ENCODE results near the gene RIMS1.
A peak's percentile ranks its signal among the peaks of the same experiment; 100 is the strongest.

Gene RIMS1

GRCh38 chr6:72216222-72217068, 330.1 kb downstream of the RIMS1 start:
- no peak for DNase-seq (ENCODE audit: low spot score)
- no peak for TF ChIP-seq CTCF (IDR thresholded peaks at IDR 0.05; ENCODE audit: borderline replicate concordance, control extremely low read depth, extremely low read depth, insufficient read depth, missing control alignments)
- in situ Hi-C loops (cut with MboI; ENCODE audit: low sequenced_read_pairs, unreplicated experiment), result no loop called here

GRCh38 chr6:72217626-72218025, 331.3 kb downstream of the RIMS1 start:
- in situ Hi-C loops (cut with MboI; ENCODE audit: low sequenced_read_pairs, unreplicated experiment), result no loop called here
- no peak for DNase-seq (ENCODE audit: low spot score)
- TF ChIP-seq CTCF (IDR thresholded peaks at IDR 0.05; ENCODE audit: borderline replicate concordance, control extremely low read depth, extremely low read depth, insufficient read depth, missing control alignments), result no peak

GRCh38 chr6:72218125-72218524, 331.8 kb downstream of the RIMS1 start:
- TF ChIP-seq CTCF (IDR thresholded peaks at IDR 0.05; ENCODE audit: borderline replicate concordance, control extremely low read depth, extremely low read depth, insufficient read depth, missing control alignments), result no peak
- DNase-seq (ENCODE audit: low spot score), result peak; percentile 8
- in situ Hi-C loops (cut with MboI; ENCODE audit: low sequenced_read_pairs, unreplicated experiment), result no loop called here

- DNase-seq (ENCODE audit: low spot score), result no peak
- TF ChIP-seq CTCF (IDR thresholded peaks at IDR 0.05; ENCODE audit: borderline replicate concordance, control extremely low read depth, extremely low read depth, insufficient read depth, missing control alignments), result no peak
- in situ Hi-C loops (cut with MboI; ENCODE audit: low sequenced_read_pairs, unreplicated experiment), result no loop called here
Observed at GRCh38 chr6:72219536-72219935, 333.2 kb downstream of the RIMS1 start.

GRCh38 chr6:72238021-72238420, 351.7 kb downstream of the RIMS1 start:
- in situ Hi-C loops (cut with MboI; ENCODE audit: low sequenced_read_pairs, unreplicated experiment), result no loop called here
- TF ChIP-seq CTCF (IDR thresholded peaks at IDR 0.05; ENCODE audit: borderline replicate concordance, control extremely low read depth, extremely low read depth, insufficient read depth, missing control alignments), result no peak
- no peak for DNase-seq (ENCODE audit: low spot score)

- DNase-seq (ENCODE audit: low spot score), result no peak
- in situ Hi-C loops (cut with MboI; ENCODE audit: low sequenced_read_pairs, unreplicated experiment), result no loop called here
Observed at GRCh38 chr6:72238900-72239299, 352.6 kb downstream of the RIMS1 start.

More at GRCh38 chr6:72238900-72239299, 352.6 kb downstream of the RIMS1 start:
- TF ChIP-seq CTCF (IDR thresholded peaks at IDR 0.05; ENCODE audit: borderline replicate concordance, control extremely low read depth, extremely low read depth, insufficient read depth, missing control alignments), result no peak

Measured in GM13976 (cell line).